GM21367 (cell line): ENCODE data around the gene GPR176.
"Not testable (repeated sequence)": the region's sequence is repeated elsewhere in the genome, so short reads cannot be mapped to it uniquely, and the experiment has no call there.

Experiments used
- ATAC-seq: cut with Tn5 transposase; IDR thresholded peaks from one replicate; pipeline ENCODE4 v1.9.1; 2021; ENCODE audit not compliant: unreplicated experiment

The GPR176 gene

GRCh38 chr15:39817892-39818291 is 102.2 kb downstream of the GPR176 start:
- no peak for ATAC-seq

- no peak for ATAC-seq
Measured at GRCh38 chr15:39814489-39814888, 105.6 kb downstream of the GPR176 start.

GRCh38 chr15:39812651-39813050 is 107.4 kb downstream of the GPR176 start:
- ATAC-seq, result not testable (repeated sequence)

- no peak for ATAC-seq
Measured at GRCh38 chr15:39808909-39809308, 111.2 kb downstream of the GPR176 start.

GRCh38 chr15:39807791-39808190 is 112.3 kb downstream of the GPR176 start:
- ATAC-seq, result no peak

- ATAC-seq, result no peak
Measured at GRCh38 chr15:39804026-39804425, 116.0 kb downstream of the GPR176 start.

- no peak for ATAC-seq
Measured at GRCh38 chr15:39803016-39803415, 117.0 kb downstream of the GPR176 start.

GRCh38 chr15:39801641-39802309 is 118.3 kb downstream of the GPR176 start:
- no peak for ATAC-seq

GRCh38 chr15:39799552-39800011 is 120.5 kb downstream of the GPR176 start:
- no peak for ATAC-seq

- no peak for ATAC-seq
Measured at GRCh38 chr15:39798382-39798781, 121.7 kb downstream of the GPR176 start.

GRCh38 chr15:39797407-39797806 is 122.7 kb downstream of the GPR176 start:
- no peak for ATAC-seq

- no peak for ATAC-seq
Measured at GRCh38 chr15:39796601-39797000, 123.5 kb downstream of the GPR176 start.

GRCh38 chr15:39795486-39795885 is 124.6 kb downstream of the GPR176 start:
- ATAC-seq, result no peak

GRCh38 chr15:39794954-39795353 is 125.1 kb downstream of the GPR176 start:
- no peak for ATAC-seq

- ATAC-seq, result no peak
Measured at GRCh38 chr15:39793923-39794322, 126.1 kb downstream of the GPR176 start.

GRCh38 chr15:39792844-39793335 is 127.2 kb downstream of the GPR176 start:
- no peak for ATAC-seq

GRCh38 chr15:39792025-39792843 is 127.8 kb downstream of the GPR176 start:
- no peak for ATAC-seq

GRCh38 chr15:39789736-39790135 is 130.3 kb downstream of the GPR176 start:
- ATAC-seq, result no peak

GRCh38 chr15:39788800-39789565 is 131.1 kb downstream of the GPR176 start:
- ATAC-seq, result no peak

- no peak for ATAC-seq
Measured at GRCh38 chr15:39788108-39788507, 132.0 kb downstream of the GPR176 start.

- ATAC-seq, result no peak
Measured at GRCh38 chr15:39787479-39787878, 132.6 kb downstream of the GPR176 start.
